Measurements from ENCODE around the gene ELF5.

GRCh38 chr11:34558673-34559072, 45.1 kb upstream of the ELF5 start:
- TF ChIP-seq, protein P1, sequence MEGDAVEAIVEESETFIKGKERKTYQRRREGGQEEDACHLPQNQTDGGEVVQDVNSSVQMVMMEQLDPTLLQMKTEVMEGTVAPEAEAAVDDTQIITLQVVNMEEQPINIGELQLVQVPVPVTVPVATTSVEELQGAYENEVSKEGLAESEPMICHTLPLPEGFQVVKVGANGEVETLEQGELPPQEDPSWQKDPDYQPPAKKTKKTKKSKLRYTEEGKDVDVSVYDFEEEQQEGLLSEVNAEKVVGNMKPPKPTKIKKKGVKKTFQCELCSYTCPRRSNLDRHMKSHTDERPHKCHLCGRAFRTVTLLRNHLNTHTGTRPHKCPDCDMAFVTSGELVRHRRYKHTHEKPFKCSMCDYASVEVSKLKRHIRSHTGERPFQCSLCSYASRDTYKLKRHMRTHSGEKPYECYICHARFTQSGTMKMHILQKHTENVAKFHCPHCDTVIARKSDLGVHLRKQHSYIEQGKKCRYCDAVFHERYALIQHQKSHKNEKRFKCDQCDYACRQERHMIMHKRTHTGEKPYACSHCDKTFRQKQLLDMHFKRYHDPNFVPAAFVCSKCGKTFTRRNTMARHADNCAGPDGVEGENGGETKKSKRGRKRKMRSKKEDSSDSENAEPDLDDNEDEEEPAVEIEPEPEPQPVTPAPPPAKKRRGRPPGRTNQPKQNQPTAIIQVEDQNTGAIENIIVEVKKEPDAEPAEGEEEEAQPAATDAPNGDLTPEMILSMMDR (IDR thresholded peaks at IDR 0.05) = no peak
- TF ChIP-seq EP300 (IDR thresholded peaks at IDR 0.05) = no peak
- TF ChIP-seq POLR2A (IDR thresholded peaks at IDR 0.05) = no peak
- no peak for TF ChIP-seq POLR2AphosphoS5 (IDR thresholded peaks at IDR 0.05)
